K562 (cell line): ENCODE measurements around the gene BSDC1. TPM values are rescaled to one million over a fixed set of nuclear protein-coding genes. Genes with fewer than 3 reads are reported as not detected.
A peak's percentile ranks its signal among the peaks of the same experiment; 100 is the strongest.

ENCODE experiments used
- ATF6 ChIP-seq: sonication (generic); formaldehyde crosslinking; IDR thresholded peaks from 2 replicates; pipeline ENCODE4 v1.4.0; 2020; ENCODE audit warnings: mild to moderate bottlenecking, missing genetic modification reagents
- BRD9 ChIP-seq: fragments of 450-650 bp; IDR thresholded peaks from 2 replicates; pipeline ENCODE4 v1.6.1; 2018; ENCODE audit warnings: low read depth; ENCODE audit not compliant: partially characterized antibody
- BRF1 ChIP-seq: IDR thresholded peaks from 3 replicates; pipeline ENCODE4 v1.6.1; 2011; ENCODE audit warnings: borderline replicate concordance, mild to moderate bottlenecking; ENCODE audit not compliant: insufficient read length; ENCODE audit errors: extremely low read depth
- CBX8 ChIP-seq: fragments of 200-600 bp; sonication (generic); IDR thresholded peaks from 2 replicates; pipeline ENCODE4 v1.6.1; 2012; ENCODE audit warnings: borderline replicate concordance, mixed run types, low read depth, mild to moderate bottlenecking, moderate library complexity, mixed read lengths, low read length, control low read depth, inconsistent platforms; ENCODE audit not compliant: poor library complexity, severe bottlenecking; ENCODE audit errors: extremely low read depth
- CTBP1 ChIP-seq: fragments of 450-650 bp; IDR thresholded peaks from 2 replicates; pipeline ENCODE4 v1.6.1; 2016; ENCODE audit warnings: borderline replicate concordance
- GTF2B ChIP-seq: IDR thresholded peaks from 2 replicates; pipeline ENCODE4 v1.6.1; 2011; ENCODE audit not compliant: insufficient read length; ENCODE audit errors: extremely low read depth
- GTF2E2 ChIP-seq: fragments of 200-800 bp; sonication (Bioruptor generic); IDR thresholded peaks from 2 replicates; pipeline ENCODE4 v1.6.1; 2016; ENCODE audit warnings: missing genetic modification characterization, missing compliant biosample characterization
- HDAC6 ChIP-seq: IDR thresholded peaks from 2 replicates; pipeline ENCODE4 v1.6.1; 2012; ENCODE audit warnings: low read depth, mild to moderate bottlenecking, control low read depth, inconsistent platforms, low read length, moderate library complexity
- HEY1 ChIP-seq: fragments of 250-450 bp; sonication (Bioruptor Pico); IDR thresholded peaks from 2 replicates; pipeline ENCODE4 v1.5.0; 2020; ENCODE audit warnings: mild to moderate bottlenecking, moderate library complexity, borderline replicate concordance
- IFI16 ChIP-seq: fragments of 250-450 bp; sonication (Bioruptor Pico); IDR thresholded peaks from 2 replicates; pipeline ENCODE4 v2.1.2; 2022; ENCODE audit warnings: mild to moderate bottlenecking, inconsistent platforms
- MTA3 ChIP-seq: fragments of 450-650 bp; formaldehyde crosslinking; IDR thresholded peaks from 2 replicates; pipeline ENCODE4 v1.6.1; 2017; ENCODE audit warnings: mild to moderate bottlenecking, borderline replicate concordance
- NCOA1 ChIP-seq: fragments of 450-650 bp; IDR thresholded peaks from 2 replicates; pipeline ENCODE4 v1.6.1; 2016; ENCODE audit warnings: low read depth
- RAD21 ChIP-seq, 2 experiments: fragments of 250-450 bp in 1 of 2; fragments of 450-650 bp in 1 of 2; sonication (Bioruptor Pico) in 1 of 2; formaldehyde crosslinking in 1 of 2; IDR thresholded peaks in 1 of 2; conservative IDR thresholded peaks in 1 of 2; 2 replicates each; pipeline versions ENCODE4 v1.4.0 to v1.8.0; 2020 to 2022; ENCODE audit warnings: mild to moderate bottlenecking in 2 of 2, moderate library complexity in 1 of 2
- RBM14 ChIP-seq: fragments of 200-400 bp; formaldehyde crosslinking; IDR thresholded peaks from 2 replicates; pipeline ENCODE4 v1.6.1; 2018; ENCODE audit warnings: low read depth, mild to moderate bottlenecking, low read length, moderate library complexity, borderline replicate concordance; ENCODE audit not compliant: insufficient read depth
- SIN3B ChIP-seq: fragments of 450-650 bp; IDR thresholded peaks from 2 replicates; pipeline ENCODE4 v1.6.1; 2017; ENCODE audit warnings: low read depth, mild to moderate bottlenecking, moderate library complexity
- SIRT6 ChIP-seq: IDR thresholded peaks from one replicate; pipeline ENCODE4 v1.6.1; 2012; ENCODE audit warnings: low read depth, mild to moderate bottlenecking, control low read depth, inconsistent platforms, low read length, moderate library complexity
- SMAD4 ChIP-seq: fragments of 250-450 bp; sonication (Bioruptor Pico); conservative IDR thresholded peaks from 2 replicates; pipeline ENCODE4 v1.8.0; 2021; ENCODE audit warnings: inconsistent platforms, mild to moderate bottlenecking, moderate library complexity
- TARDBP ChIP-seq: fragments of 450-650 bp; IDR thresholded peaks from 2 replicates; pipeline ENCODE4 v1.6.1; 2016
- TRIM24 ChIP-seq, 2 experiments: fragments of 450-650 bp; IDR thresholded peaks; 2 replicates each; pipeline ENCODE4 v1.6.1; 2016
- USF1 ChIP-seq: sonication (generic); formaldehyde crosslinking; IDR thresholded peaks from 2 replicates; pipeline ENCODE4 v1.9.0; 2022; ENCODE audit warnings: mild to moderate bottlenecking, missing genetic modification reagents
- ZNF121 ChIP-seq: sonication (generic); formaldehyde crosslinking; conservative IDR thresholded peaks from 2 replicates; pipeline ENCODE4 v1.8.0; 2022; ENCODE audit warnings: missing genetic modification reagents
- ZNF431 ChIP-seq: sonication (generic); formaldehyde crosslinking; IDR thresholded peaks from 2 replicates; pipeline ENCODE4 v1.8.0; 2022; ENCODE audit warnings: mild to moderate bottlenecking, missing genetic modification reagents
- ZNF586 ChIP-seq: fragments of 450-650 bp; formaldehyde crosslinking; conservative IDR thresholded peaks from 2 replicates; pipeline ENCODE4 v1.4.0; 2020; ENCODE audit warnings: mild to moderate bottlenecking, moderate library complexity
- ZNF699 ChIP-seq: fragments of 250-450 bp; sonication (Bioruptor Pico); IDR thresholded peaks from 2 replicates; pipeline ENCODE4 v1.8.0; 2021; ENCODE audit warnings: mild to moderate bottlenecking, moderate library complexity; ENCODE audit not compliant: insufficient replicate concordance
- polyA plus RNA-seq, 8 experiments: library from polyadenylated mRNA; depleted of rRNA in 4 of 8; stranded (reverse) in 5 of 8; unstranded in 3 of 8; fragments of >200 nt; fragmentation: Nextera tagmentation in 2 of 8; fragmentation: Illumina TruSeq in 1 of 8; extraction: Ambion mirVana in 2 of 8; extraction: Trizol in 1 of 8; gene quantifications; 2 replicates each; pipeline versions ENCODE4 v1.2.1 to v1.2.3, GENCODE V29; 2011 to 2014; ENCODE audit warnings: inconsistent platforms in 1 of 8, missing spikeins in 1 of 8
- total RNA-seq, 7 experiments: library from RNA; depleted of rRNA in 6 of 7; stranded (reverse); fragments of >200 nt in 6 of 7; fragmentation: Illumina TruSeq in 2 of 7; extraction: Trizol in 2 of 7; gene quantifications; 2 replicates each; pipeline versions ENCODE4 v1.2.1 to v1.2.3, GENCODE V29; 2011 to 2021; ENCODE audit warnings: low replicate concordance in 1 of 7

The BSDC1 gene
- total and polyA plus RNA-seq, 9 of the 15 experiments (the other 6 are each of a cell fraction or from before 2014, with no cell fraction given) = 10.2 to 96.8 (median 73.1) TPM

GRCh38 chr1:32413507-32414185 is 19.4 kb upstream of the BSDC1 start (continued):
- TF ChIP-seq ZNF431 (CRISPR knock-in tag) = peak; percentile 51; the same call in 1 of the 2 replicates
- TF ChIP-seq TRIM24 (IDR thresholded peaks at IDR 0.05) = peak in 1 of 2 experiments; percentile 69; a peak in 3 of 4 replicates
- no peak for TF ChIP-seq ZNF699 (CRISPR knock-in tag)
- peak; percentile 55 for TF ChIP-seq USF1 (CRISPR knock-in tag)
- TF ChIP-seq BRF1 = no peak
- TF ChIP-seq RBM14 = no peak
- no peak; the same call in 1 of the 2 replicates for TF ChIP-seq ATF6 (CRISPR knock-in tag)
- no peak for TF ChIP-seq IFI16 (CRISPR knock-in tag)
- TF ChIP-seq SIRT6 = no peak
- TF ChIP-seq SIN3B = peak; percentile 71
- no peak for TF ChIP-seq ZNF121 (CRISPR knock-in tag)
- TF ChIP-seq NCOA1 = no peak
- peak; percentile 93 to 99 for TF ChIP-seq RAD21 (CRISPR knock-in tag; conservative IDR thresholded peaks at IDR 0.05 in 1 of 2, IDR thresholded peaks at IDR 0.05 in 1 of 2)
- TF ChIP-seq ZNF586 (CRISPR knock-in tag) = no peak
- no peak for TF ChIP-seq GTF2E2
- TF ChIP-seq HDAC6 = no peak
- peak; percentile 93 for TF ChIP-seq BRD9
- TF ChIP-seq CTBP1 = peak; percentile 62; the same call in 1 of the 2 replicates
- no peak for TF ChIP-seq CBX8
- no peak; the same call in 1 of the 2 replicates for TF ChIP-seq SMAD4
- TF ChIP-seq MTA3 = peak; percentile 56
- TF ChIP-seq GTF2B = no peak
- no peak for TF ChIP-seq TARDBP
- TF ChIP-seq HEY1 = no peak
